ENCODE results near the gene SORCS1.

SORCS1 gene

GRCh38 chr10:106925191-106925590 lies 239.3 kb downstream of the SORCS1 start:
- H3K27ac ChIP-seq (ENCODE audit: low read depth, low read length, severe bottlenecking): no peak overlapping the region
- H3K9me3 ChIP-seq (ENCODE audit: control insufficient read depth, low read length): no peaks in the 10 kb centered on the region
- H3K4me1 ChIP-seq (ENCODE audit: control insufficient read depth, insufficient read depth, low read length, poor library complexity, severe bottlenecking): no peaks in the 10 kb centered on the region
- H3K4me3 ChIP-seq (ENCODE audit: extremely low read depth, insufficient read depth, low read length, poor library complexity, severe bottlenecking): no peak overlapping the region
- H3K36me3 ChIP-seq (ENCODE audit: control insufficient read depth, insufficient read depth, low read length): no peaks in the 10 kb centered on the region

GRCh38 chr10:106920538-106920937 lies 244.0 kb downstream of the SORCS1 start:
- H3K36me3 ChIP-seq (ENCODE audit: control insufficient read depth, insufficient read depth, low read length): no peaks in the 10 kb centered on the region
- H3K9me3 ChIP-seq (ENCODE audit: control insufficient read depth, low read length): no peaks in the 10 kb centered on the region
- H3K4me3 ChIP-seq (ENCODE audit: extremely low read depth, insufficient read depth, low read length, poor library complexity, severe bottlenecking): no peak overlapping the region
- H3K27ac ChIP-seq (ENCODE audit: low read depth, low read length, severe bottlenecking): no peak overlapping the region
- no peaks in the 10 kb centered on the region for H3K4me1 ChIP-seq (ENCODE audit: control insufficient read depth, insufficient read depth, low read length, poor library complexity, severe bottlenecking)
- WGBS, 2 experiments (ENCODE audit: insufficient coverage in 2 of 2): 89 to 91% methylated on average over 2 to 4 of the region's 4 CpGs

- 50% methylated on average over 1 of the region's 3 CpGs; no CpG with 5 or more reads in 1 of the 2 experiments for WGBS, 2 experiments (ENCODE audit: insufficient coverage in 2 of 2)
- H3K36me3 ChIP-seq (ENCODE audit: control insufficient read depth, insufficient read depth, low read length): no peaks in the 10 kb centered on the region
- no peak overlapping the region for H3K27ac ChIP-seq (ENCODE audit: low read depth, low read length, severe bottlenecking)
- H3K4me3 ChIP-seq (ENCODE audit: extremely low read depth, insufficient read depth, low read length, poor library complexity, severe bottlenecking): no peak overlapping the region
- H3K9me3 ChIP-seq (ENCODE audit: control insufficient read depth, low read length): no peaks in the 10 kb centered on the region
- no peaks in the 10 kb centered on the region for H3K4me1 ChIP-seq (ENCODE audit: control insufficient read depth, insufficient read depth, low read length, poor library complexity, severe bottlenecking)
Observed at GRCh38 chr10:106919871-106920282, 244.6 kb downstream of the SORCS1 start.

DNA sequence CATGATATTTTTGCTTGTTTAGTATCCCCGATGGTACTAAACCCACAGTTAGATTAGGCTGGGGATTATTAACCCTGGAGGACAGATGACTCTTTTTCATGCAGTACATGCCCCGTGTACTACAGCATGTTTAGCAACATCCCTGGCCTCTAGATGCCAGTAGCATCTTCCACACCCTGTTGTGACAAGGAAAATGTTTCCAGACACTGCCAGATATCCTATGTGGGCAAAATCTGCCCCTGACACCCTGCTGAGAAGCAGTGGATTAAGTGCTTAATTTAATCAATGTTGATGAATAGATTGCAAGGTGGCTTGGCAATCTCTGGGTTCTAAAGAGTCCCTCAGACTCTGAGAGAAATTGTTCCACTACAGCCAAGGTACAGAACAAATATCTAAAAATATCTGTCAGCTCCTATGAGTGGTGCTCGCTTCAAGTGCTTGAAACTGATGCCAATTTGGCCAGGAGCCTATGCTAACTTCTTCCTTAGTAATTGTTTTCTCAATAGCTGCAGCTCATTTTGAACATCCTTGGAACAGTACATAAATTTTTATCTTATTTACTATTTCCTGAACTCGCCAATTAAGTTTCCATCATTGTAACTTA lies 247.0 kb downstream of the SORCS1 start:
- WGBS, 2 experiments (ENCODE audit: insufficient coverage in 2 of 2): 82 to 89% methylated on average over 3 to 4 of the region's 4 CpGs
- H3K27ac ChIP-seq (ENCODE audit: low read depth, low read length, severe bottlenecking): no peak overlapping the region
- no peak overlapping the region for H3K4me3 ChIP-seq (ENCODE audit: extremely low read depth, insufficient read depth, low read length, poor library complexity, severe bottlenecking)
- no peaks in the 10 kb centered on the region for H3K9me3 ChIP-seq (ENCODE audit: control insufficient read depth, low read length)
- no peaks in the 10 kb centered on the region for H3K4me1 ChIP-seq (ENCODE audit: control insufficient read depth, insufficient read depth, low read length, poor library complexity, severe bottlenecking)
- H3K36me3 ChIP-seq (ENCODE audit: control insufficient read depth, insufficient read depth, low read length): no peaks in the 10 kb centered on the region

DNA sequence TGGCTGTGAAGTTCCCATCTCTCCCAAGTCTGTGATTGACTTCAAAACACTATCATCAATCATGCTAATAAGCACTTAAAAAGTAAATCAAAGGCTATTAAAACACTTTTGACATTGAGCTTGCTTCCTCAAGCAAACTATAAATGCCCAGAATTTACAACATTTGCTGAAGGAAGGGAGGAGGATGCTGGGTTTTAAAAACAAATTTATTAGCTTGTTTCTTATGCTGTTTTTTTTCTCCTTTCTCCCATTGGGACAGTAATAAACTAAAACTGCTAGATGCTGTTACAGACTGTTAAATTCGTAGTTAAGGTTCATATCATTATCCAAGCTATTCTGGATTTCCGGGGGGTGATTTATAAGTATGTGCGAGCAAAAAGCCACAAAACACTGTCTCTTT lies 250.5 kb downstream of the SORCS1 start:
- no peaks in the 10 kb centered on the region for H3K4me1 ChIP-seq (ENCODE audit: control insufficient read depth, insufficient read depth, low read length, poor library complexity, severe bottlenecking)
- H3K36me3 ChIP-seq (ENCODE audit: control insufficient read depth, insufficient read depth, low read length): no peaks in the 10 kb centered on the region
- no peak overlapping the region for H3K27ac ChIP-seq (ENCODE audit: low read depth, low read length, severe bottlenecking)
- H3K4me3 ChIP-seq (ENCODE audit: extremely low read depth, insufficient read depth, low read length, poor library complexity, severe bottlenecking): no peak overlapping the region
- no peaks in the 10 kb centered on the region for H3K9me3 ChIP-seq (ENCODE audit: control insufficient read depth, low read length)
- WGBS, 2 experiments (ENCODE audit: insufficient coverage in 2 of 2): 93% methylated on average over 2 of the region's 3 CpGs; no CpG with 5 or more reads in 1 of the 2 experiments

DNA sequence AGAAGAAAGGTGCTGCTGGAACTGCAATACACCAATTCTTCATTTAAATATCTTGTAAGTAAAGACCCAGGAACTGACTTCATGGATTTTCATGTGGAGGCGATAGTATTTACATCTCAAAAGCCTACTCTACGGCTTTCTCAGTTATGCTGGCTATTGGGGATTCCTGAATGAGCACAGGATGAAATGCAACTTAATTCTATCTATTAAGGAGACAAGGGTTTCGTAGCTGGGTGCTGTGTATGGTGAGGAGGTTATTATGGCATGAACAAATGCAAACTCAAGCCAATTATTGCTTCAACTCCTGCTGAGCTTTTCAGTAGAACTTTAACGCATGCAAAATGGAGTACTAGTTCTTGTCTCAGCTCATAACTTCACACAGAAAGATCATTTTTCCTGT lies 251.2 kb downstream of the SORCS1 start:
- H3K9me3 ChIP-seq (ENCODE audit: control insufficient read depth, low read length): no peaks in the 10 kb centered on the region
- H3K4me1 ChIP-seq (ENCODE audit: control insufficient read depth, insufficient read depth, low read length, poor library complexity, severe bottlenecking): no peaks in the 10 kb centered on the region
- H3K4me3 ChIP-seq (ENCODE audit: extremely low read depth, insufficient read depth, low read length, poor library complexity, severe bottlenecking): no peak overlapping the region
- 38 to 74% methylated on average over 2 of the region's 4 CpGs for WGBS, 2 experiments (ENCODE audit: insufficient coverage in 2 of 2)
- no peak overlapping the region for H3K27ac ChIP-seq (ENCODE audit: low read depth, low read length, severe bottlenecking)
- no peaks in the 10 kb centered on the region for H3K36me3 ChIP-seq (ENCODE audit: control insufficient read depth, insufficient read depth, low read length)

GRCh38 chr10:106911096-106911495 lies 253.4 kb downstream of the SORCS1 start:
- H3K36me3 ChIP-seq (ENCODE audit: control insufficient read depth, insufficient read depth, low read length): no peaks in the 10 kb centered on the region
- no peak overlapping the region for H3K27ac ChIP-seq (ENCODE audit: low read depth, low read length, severe bottlenecking)
- no peaks in the 10 kb centered on the region for H3K4me1 ChIP-seq (ENCODE audit: control insufficient read depth, insufficient read depth, low read length, poor library complexity, severe bottlenecking)
- whole genome bisulfite sequencing, 2 experiments (ENCODE audit: insufficient coverage in 2 of 2): 100% methylated on average over 1 to 2 of the region's 3 CpGs
- no peak overlapping the region for H3K4me3 ChIP-seq (ENCODE audit: extremely low read depth, insufficient read depth, low read length, poor library complexity, severe bottlenecking)
- H3K9me3 ChIP-seq (ENCODE audit: control insufficient read depth, low read length): no peaks in the 10 kb centered on the region

- 100% methylated on average over 1 of the region's 4 CpGs; no CpG with 5 or more reads in 1 of the 2 experiments for WGBS, 2 experiments (ENCODE audit: insufficient coverage in 2 of 2)
- no peaks in the 10 kb centered on the region for H3K36me3 ChIP-seq (ENCODE audit: control insufficient read depth, insufficient read depth, low read length)
- H3K9me3 ChIP-seq (ENCODE audit: control insufficient read depth, low read length): no peaks in the 10 kb centered on the region
- no peak overlapping the region for H3K27ac ChIP-seq (ENCODE audit: low read depth, low read length, severe bottlenecking)
- H3K4me3 ChIP-seq (ENCODE audit: extremely low read depth, insufficient read depth, low read length, poor library complexity, severe bottlenecking): no peak overlapping the region
- H3K4me1 ChIP-seq (ENCODE audit: control insufficient read depth, insufficient read depth, low read length, poor library complexity, severe bottlenecking): no peaks in the 10 kb centered on the region
Observed at GRCh38 chr10:106910666-106911065, 253.8 kb downstream of the SORCS1 start.

DNA sequence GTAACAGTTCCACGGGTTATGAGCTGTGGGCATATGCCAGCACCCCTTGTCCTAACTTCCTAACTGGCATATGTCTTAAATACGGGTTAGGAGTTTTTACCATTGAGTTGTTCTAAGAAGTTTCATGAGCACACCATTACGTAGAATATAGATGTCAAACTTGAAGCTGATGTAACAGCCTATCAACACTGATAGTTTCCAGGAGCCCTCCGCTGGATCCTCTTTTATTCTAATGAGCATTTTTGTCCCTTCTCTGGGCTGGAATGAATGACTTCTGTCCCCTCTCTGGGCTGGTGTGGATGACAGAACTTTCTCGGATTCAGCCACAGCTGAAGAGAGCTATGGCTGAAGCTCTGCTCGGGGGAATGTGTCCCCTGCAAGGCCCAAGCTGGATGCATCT lies 256.3 kb downstream of the SORCS1 start:
- no peaks in the 10 kb centered on the region for H3K36me3 ChIP-seq (ENCODE audit: control insufficient read depth, insufficient read depth, low read length)
- H3K27ac ChIP-seq (ENCODE audit: low read depth, low read length, severe bottlenecking): no peak overlapping the region
- no peaks in the 10 kb centered on the region for H3K9me3 ChIP-seq (ENCODE audit: control insufficient read depth, low read length)
- H3K4me3 ChIP-seq (ENCODE audit: extremely low read depth, insufficient read depth, low read length, poor library complexity, severe bottlenecking): no peak overlapping the region
- H3K4me1 ChIP-seq (ENCODE audit: control insufficient read depth, insufficient read depth, low read length, poor library complexity, severe bottlenecking): no peaks in the 10 kb centered on the region
- WGBS, 2 experiments (ENCODE audit: insufficient coverage in 2 of 2): 90 to 92% methylated on average over 5 of the region's 6 CpGs

DNA sequence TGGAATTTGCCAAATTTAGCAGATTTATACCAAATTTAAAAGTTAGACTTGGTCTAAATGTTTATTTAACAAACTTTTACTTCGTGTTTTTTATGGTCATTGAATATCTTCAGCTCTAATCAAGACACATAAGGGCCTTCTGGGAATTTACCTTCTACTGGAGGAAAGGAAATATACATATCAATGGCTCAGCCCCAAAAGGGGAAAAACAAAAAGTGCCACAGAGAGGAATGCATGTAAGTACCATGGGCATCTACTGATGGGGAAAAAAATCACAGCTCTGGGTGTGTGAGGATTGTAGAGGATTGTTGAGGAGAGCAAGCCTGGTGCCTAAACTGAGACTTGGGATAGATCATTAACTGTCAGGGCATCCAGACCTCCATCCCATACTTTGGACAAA lies 260.3 kb downstream of the SORCS1 start:
- H3K4me3 ChIP-seq (ENCODE audit: extremely low read depth, insufficient read depth, low read length, poor library complexity, severe bottlenecking): no peak overlapping the region
- H3K36me3 ChIP-seq (ENCODE audit: control insufficient read depth, insufficient read depth, low read length): no peaks in the 10 kb centered on the region
- H3K27ac ChIP-seq (ENCODE audit: low read depth, low read length, severe bottlenecking): no peak overlapping the region
- no CpG with 5 or more reads among the region's 1 CpG for WGBS, 2 experiments (ENCODE audit: insufficient coverage in 2 of 2)
- H3K4me1 ChIP-seq (ENCODE audit: control insufficient read depth, insufficient read depth, low read length, poor library complexity, severe bottlenecking): no peaks in the 10 kb centered on the region
- no peaks in the 10 kb centered on the region for H3K9me3 ChIP-seq (ENCODE audit: control insufficient read depth, low read length)

DNA sequence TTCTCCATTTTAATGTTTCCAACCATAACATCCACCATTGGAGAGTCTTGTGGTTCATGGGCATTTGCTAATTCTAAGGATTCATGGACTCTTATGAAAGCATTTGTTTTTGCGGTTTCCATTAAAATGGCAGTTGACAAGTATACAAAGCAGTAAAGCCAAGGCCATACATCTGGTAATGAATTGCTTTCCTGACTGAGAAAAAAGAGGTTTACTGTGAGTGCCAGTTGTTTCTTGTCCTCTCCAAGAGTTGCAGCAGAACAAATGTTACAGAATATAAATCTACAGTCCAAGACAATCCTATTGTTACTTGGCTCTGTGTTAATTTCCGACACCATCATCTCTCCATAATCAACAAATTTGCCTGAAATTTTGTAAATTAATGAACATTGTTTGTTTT lies 261.3 kb downstream of the SORCS1 start:
- no peaks in the 10 kb centered on the region for H3K9me3 ChIP-seq (ENCODE audit: control insufficient read depth, low read length)
- no peaks in the 10 kb centered on the region for H3K36me3 ChIP-seq (ENCODE audit: control insufficient read depth, insufficient read depth, low read length)
- WGBS, 2 experiments (ENCODE audit: insufficient coverage in 2 of 2): 92 to 100% methylated on average over 1 of the region's 2 CpGs
- H3K4me3 ChIP-seq (ENCODE audit: extremely low read depth, insufficient read depth, low read length, poor library complexity, severe bottlenecking): no peak overlapping the region
- no peak overlapping the region for H3K27ac ChIP-seq (ENCODE audit: low read depth, low read length, severe bottlenecking)
- H3K4me1 ChIP-seq (ENCODE audit: control insufficient read depth, insufficient read depth, low read length, poor library complexity, severe bottlenecking): no peaks in the 10 kb centered on the region

All from mesodermal cell (in vitro differentiated cells).